ENCODE measurements around the gene KANSL1L. TPM values are rescaled to one million over a fixed set of nuclear protein-coding genes. Genes with fewer than 3 reads are reported as not detected.

Gene KANSL1L
- total and polyA plus RNA-seq, 10 of the 15 experiments (the other 5 are each of a cell fraction or from before 2014, with no cell fraction given): 1.2 to 9.5 (median 3.7) TPM

- TF ChIP-seq, protein P1, sequence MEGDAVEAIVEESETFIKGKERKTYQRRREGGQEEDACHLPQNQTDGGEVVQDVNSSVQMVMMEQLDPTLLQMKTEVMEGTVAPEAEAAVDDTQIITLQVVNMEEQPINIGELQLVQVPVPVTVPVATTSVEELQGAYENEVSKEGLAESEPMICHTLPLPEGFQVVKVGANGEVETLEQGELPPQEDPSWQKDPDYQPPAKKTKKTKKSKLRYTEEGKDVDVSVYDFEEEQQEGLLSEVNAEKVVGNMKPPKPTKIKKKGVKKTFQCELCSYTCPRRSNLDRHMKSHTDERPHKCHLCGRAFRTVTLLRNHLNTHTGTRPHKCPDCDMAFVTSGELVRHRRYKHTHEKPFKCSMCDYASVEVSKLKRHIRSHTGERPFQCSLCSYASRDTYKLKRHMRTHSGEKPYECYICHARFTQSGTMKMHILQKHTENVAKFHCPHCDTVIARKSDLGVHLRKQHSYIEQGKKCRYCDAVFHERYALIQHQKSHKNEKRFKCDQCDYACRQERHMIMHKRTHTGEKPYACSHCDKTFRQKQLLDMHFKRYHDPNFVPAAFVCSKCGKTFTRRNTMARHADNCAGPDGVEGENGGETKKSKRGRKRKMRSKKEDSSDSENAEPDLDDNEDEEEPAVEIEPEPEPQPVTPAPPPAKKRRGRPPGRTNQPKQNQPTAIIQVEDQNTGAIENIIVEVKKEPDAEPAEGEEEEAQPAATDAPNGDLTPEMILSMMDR (IDR thresholded peaks at IDR 0.05 in 2 of 3, conservative IDR thresholded peaks at IDR 0.05 in 1 of 3; ENCODE audit: control insufficient read depth in 2 of 3, extremely low read depth in 1 of 3, insufficient read depth in 1 of 3, low read depth in 3 of 3, low read length in 3 of 3): peak in 2 of 3 experiments; percentile 32 to 61; a peak in 2 of 6 replicates
- TF ChIP-seq BHLHE40 (IDR thresholded peaks at IDR 0.05; ENCODE audit: borderline replicate concordance in 1 of 2, low read depth in 2 of 2, low read length in 1 of 2): no peak
- no peak for TF ChIP-seq CBX5 (IDR thresholded peaks at IDR 0.05; ENCODE audit: low read depth)
- no peak for TF ChIP-seq MLLT1 (IDR thresholded peaks at IDR 0.05)
- TF ChIP-seq EGR1 (IDR thresholded peaks at IDR 0.05; ENCODE audit: borderline replicate concordance in 1 of 2, low read depth in 2 of 2, low read length in 2 of 2): no peak
- peak; percentile 79; the same call in 1 of the 2 replicates for TF ChIP-seq SMC3 (IDR thresholded peaks at IDR 0.05; ENCODE audit: borderline replicate concordance, low read length)
- peak; percentile 77 for TF ChIP-seq RAD21 (IDR thresholded peaks at IDR 0.05; ENCODE audit: insufficient read depth, low read depth, low read length)
- TF ChIP-seq CEBPB (IDR thresholded peaks at IDR 0.05; ENCODE audit: borderline replicate concordance in 1 of 2, low read depth in 2 of 2, low read length in 2 of 2): no peak
- no peak for TF ChIP-seq MXI1 (IDR thresholded peaks at IDR 0.05; ENCODE audit: low read depth, low read length)
Measured at GRCh38 chr2:209977386-209978239, 193.6 kb downstream of the KANSL1L start (continued).
